ENCODE measurements around the gene SLC5A7.

The SLC5A7 gene

GRCh38 chr2:108048752-108049151, 62.4 kb downstream of the SLC5A7 start:
- Histone ChIP-seq H3K4me2 (ENCODE audit: low read depth, low read length, poor library complexity, severe bottlenecking) (no peak overlapping the region), H3K79me2 (ENCODE audit: insufficient read depth, low read length) (no peaks in the 10 kb centered on the region), H3K9me3 (ENCODE audit: insufficient read depth, low read depth, low read length) (peaks cover 14% of the 10 kb centered on the region; the same call in 1 of the 2 replicates), H3K9ac (ENCODE audit: low read depth, low read length, poor library complexity, severe bottlenecking) (no peak overlapping the region), H4K20me1 (ENCODE audit: insufficient read depth, low read length, poor library complexity, severe bottlenecking) (no peaks in the 10 kb centered on the region), H3K4me3 (ENCODE audit: low read length, poor library complexity, severe bottlenecking) (no peak overlapping the region), H3K9me2 (replicated peaks; ENCODE audit: low read depth, low read length) (no peaks in the 10 kb centered on the region), H2AFZ (ENCODE audit: low read length) (no peak overlapping the region), H3F3A (ENCODE audit: low read depth) (no peaks in the 10 kb centered on the region), H3K36me3 (ENCODE audit: insufficient read depth, low read length) (no peaks in the 10 kb centered on the region), H3K4me1 (ENCODE audit: insufficient read depth, low read length, poor library complexity, severe bottlenecking) (no peaks in the 10 kb centered on the region), H3K27me3 (ENCODE audit: insufficient read depth, low read length, poor library complexity, severe bottlenecking) (no peaks in the 10 kb centered on the region)
- no peak for TF ChIP-seq CTCF (conservative IDR thresholded peaks at IDR 0.05; ENCODE audit: low read length)
- TF ChIP-seq EZH2phosphoT487 (IDR thresholded peaks at IDR 0.05; ENCODE audit: borderline replicate concordance) = no peak

GRCh38 chr2:108058576-108059137, 72.3 kb downstream of the SLC5A7 start:
- Histone ChIP-seq H3K4me3 (ENCODE audit: low read length, poor library complexity, severe bottlenecking) (no peak overlapping the region), H3F3A (ENCODE audit: low read depth) (no peaks in the 10 kb centered on the region), H3K4me1 (ENCODE audit: insufficient read depth, low read length, poor library complexity, severe bottlenecking) (no peaks in the 10 kb centered on the region), H3K4me2 (ENCODE audit: low read depth, low read length, poor library complexity, severe bottlenecking) (no peak overlapping the region), H3K36me3 (ENCODE audit: insufficient read depth, low read length) (no peaks in the 10 kb centered on the region), H3K79me2 (ENCODE audit: insufficient read depth, low read length) (no peaks in the 10 kb centered on the region), H3K9me2 (replicated peaks; ENCODE audit: low read depth, low read length) (no peaks in the 10 kb centered on the region), H3K9me3 (ENCODE audit: insufficient read depth, low read depth, low read length) (no peaks in the 10 kb centered on the region), H2AFZ (ENCODE audit: low read length) (no peak overlapping the region), H4K20me1 (ENCODE audit: insufficient read depth, low read length, poor library complexity, severe bottlenecking) (no peaks in the 10 kb centered on the region), H3K9ac (ENCODE audit: low read depth, low read length, poor library complexity, severe bottlenecking) (no peak overlapping the region), H3K27me3 (ENCODE audit: insufficient read depth, low read length, poor library complexity, severe bottlenecking) (no peaks in the 10 kb centered on the region)
- TF ChIP-seq CTCF (conservative IDR thresholded peaks at IDR 0.05; ENCODE audit: low read length) (no peak), EZH2phosphoT487 (IDR thresholded peaks at IDR 0.05; ENCODE audit: borderline replicate concordance) (no peak)

DNA sequence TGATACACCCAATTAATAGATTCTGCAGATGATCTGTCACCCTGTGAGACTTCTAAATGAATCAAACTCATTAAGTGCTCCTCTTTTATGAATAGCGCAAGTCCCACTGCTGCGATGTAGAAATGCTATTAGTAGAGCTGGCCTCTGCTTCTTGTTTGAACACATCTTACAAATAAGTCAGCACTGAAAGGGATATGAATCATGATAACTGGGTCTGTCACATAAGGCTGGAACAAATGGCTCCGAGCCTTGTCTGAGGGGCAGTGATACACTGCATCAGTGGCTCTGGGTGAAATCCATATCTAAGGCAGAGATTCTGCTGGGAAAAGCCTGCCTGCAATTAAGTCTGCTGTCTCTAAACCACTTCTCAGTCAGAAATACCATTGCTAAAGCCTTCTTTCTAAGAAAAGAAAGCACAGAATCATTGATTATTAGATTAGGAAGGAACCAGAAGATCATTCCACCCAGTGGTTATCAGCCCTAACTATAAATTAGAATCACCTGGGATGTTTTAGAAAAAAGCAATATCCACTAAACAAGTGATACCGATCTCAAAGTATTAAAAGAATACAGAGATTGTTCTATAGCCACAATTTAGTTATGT, 75.2 kb downstream of the SLC5A7 start:
- Histone ChIP-seq H3K4me2 (ENCODE audit: low read depth, low read length, poor library complexity, severe bottlenecking) (no peak overlapping the region), H3K4me1 (ENCODE audit: insufficient read depth, low read length, poor library complexity, severe bottlenecking) (no peaks in the 10 kb centered on the region), H3K4me3 (ENCODE audit: low read length, poor library complexity, severe bottlenecking) (no peak overlapping the region), H3K9ac (ENCODE audit: low read depth, low read length, poor library complexity, severe bottlenecking) (no peak overlapping the region), H3K79me2 (ENCODE audit: insufficient read depth, low read length) (no peaks in the 10 kb centered on the region), H3K9me2 (replicated peaks; ENCODE audit: low read depth, low read length) (no peaks in the 10 kb centered on the region), H4K20me1 (ENCODE audit: insufficient read depth, low read length, poor library complexity, severe bottlenecking) (no peaks in the 10 kb centered on the region), H3F3A (ENCODE audit: low read depth) (no peaks in the 10 kb centered on the region), H3K9me3 (ENCODE audit: insufficient read depth, low read depth, low read length) (no peaks in the 10 kb centered on the region), H3K36me3 (ENCODE audit: insufficient read depth, low read length) (no peaks in the 10 kb centered on the region), H2AFZ (ENCODE audit: low read length) (no peak overlapping the region), H3K27me3 (ENCODE audit: insufficient read depth, low read length, poor library complexity, severe bottlenecking) (no peaks in the 10 kb centered on the region)
- no peak for TF ChIP-seq CTCF (conservative IDR thresholded peaks at IDR 0.05; ENCODE audit: low read length)
- TF ChIP-seq EZH2phosphoT487 (IDR thresholded peaks at IDR 0.05; ENCODE audit: borderline replicate concordance) = no peak
